ENCODE data around the gene TUBA4B.
"Not testable (repeated sequence)": the region's sequence is repeated elsewhere in the genome, so short reads cannot be mapped to it uniquely, and the experiment has no call there.

The TUBA4B gene

DNA sequence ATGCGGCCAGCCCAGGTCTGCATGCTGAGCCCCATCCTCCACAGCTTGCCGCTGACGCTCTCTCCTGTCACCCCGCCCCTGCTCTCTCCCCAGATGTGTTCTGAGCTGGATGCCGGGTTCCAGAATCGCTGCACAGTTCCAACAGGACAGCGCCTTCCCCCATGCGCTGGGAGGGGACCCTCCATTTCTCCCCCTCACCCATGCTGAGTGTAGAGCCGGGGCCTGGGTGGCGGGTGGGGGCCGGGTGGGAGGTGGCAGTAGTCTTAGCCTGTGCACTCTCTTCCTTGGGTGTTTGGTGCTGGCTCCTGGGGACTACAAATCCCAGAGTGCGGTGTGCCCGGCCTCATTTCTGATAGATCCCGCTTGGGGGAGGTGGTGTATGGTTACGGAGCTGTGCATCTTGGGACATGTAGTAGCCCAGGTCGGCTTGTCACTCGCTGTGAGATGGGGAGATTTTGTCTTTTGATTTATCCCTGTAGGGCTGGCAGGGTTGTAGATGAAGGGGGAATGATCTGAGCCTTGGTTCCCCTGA, 32.9 kb downstream of the TUBA4B start:
- TF ChIP-seq ZFX (IDR thresholded peaks at IDR 0.05; ENCODE audit: borderline replicate concordance), result no peak
- TF ChIP-seq, protein P1, sequence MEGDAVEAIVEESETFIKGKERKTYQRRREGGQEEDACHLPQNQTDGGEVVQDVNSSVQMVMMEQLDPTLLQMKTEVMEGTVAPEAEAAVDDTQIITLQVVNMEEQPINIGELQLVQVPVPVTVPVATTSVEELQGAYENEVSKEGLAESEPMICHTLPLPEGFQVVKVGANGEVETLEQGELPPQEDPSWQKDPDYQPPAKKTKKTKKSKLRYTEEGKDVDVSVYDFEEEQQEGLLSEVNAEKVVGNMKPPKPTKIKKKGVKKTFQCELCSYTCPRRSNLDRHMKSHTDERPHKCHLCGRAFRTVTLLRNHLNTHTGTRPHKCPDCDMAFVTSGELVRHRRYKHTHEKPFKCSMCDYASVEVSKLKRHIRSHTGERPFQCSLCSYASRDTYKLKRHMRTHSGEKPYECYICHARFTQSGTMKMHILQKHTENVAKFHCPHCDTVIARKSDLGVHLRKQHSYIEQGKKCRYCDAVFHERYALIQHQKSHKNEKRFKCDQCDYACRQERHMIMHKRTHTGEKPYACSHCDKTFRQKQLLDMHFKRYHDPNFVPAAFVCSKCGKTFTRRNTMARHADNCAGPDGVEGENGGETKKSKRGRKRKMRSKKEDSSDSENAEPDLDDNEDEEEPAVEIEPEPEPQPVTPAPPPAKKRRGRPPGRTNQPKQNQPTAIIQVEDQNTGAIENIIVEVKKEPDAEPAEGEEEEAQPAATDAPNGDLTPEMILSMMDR (IDR thresholded peaks at IDR 0.05), result no peak
- no peak overlapping the region for H3K27ac ChIP-seq

DNA sequence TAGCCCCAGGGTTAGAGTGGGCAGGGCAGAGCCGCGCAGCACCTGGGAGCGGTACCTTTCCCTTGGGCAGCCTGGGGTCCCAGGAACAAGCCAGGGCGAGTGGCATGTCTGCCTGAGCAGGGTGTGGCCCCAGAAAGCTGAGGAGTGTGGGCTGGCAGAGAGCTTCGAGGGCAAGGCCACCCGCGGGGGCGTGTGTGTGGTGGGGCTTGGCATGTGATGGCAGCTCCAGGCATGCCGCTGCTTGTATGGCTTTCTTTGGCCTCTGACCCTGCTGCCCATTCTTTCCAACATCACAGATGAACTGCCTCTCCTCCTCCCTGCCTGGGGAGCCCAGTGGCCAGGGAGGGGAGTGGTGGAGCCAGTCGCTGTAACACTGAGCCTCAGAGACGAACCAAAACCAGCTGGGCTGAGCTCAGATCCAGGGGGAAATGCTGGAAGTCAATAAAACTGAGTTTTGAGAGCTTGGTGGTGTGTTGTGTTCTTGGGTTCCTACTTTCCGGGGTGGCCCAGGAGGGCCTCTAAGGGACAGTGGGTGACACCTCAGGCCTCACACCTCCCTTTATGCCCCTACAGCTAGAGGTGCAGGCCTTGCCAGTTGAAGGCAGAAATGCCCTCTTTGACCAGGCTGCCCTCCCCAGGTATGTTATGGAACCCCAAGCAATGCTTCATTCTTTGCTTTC, 33.5 kb downstream of the TUBA4B start:
- no peak overlapping the region for H3K27ac ChIP-seq
- TF ChIP-seq ZFX (IDR thresholded peaks at IDR 0.05; ENCODE audit: borderline replicate concordance), result no peak
- TF ChIP-seq, protein P1 (IDR thresholded peaks at IDR 0.05), result no peak

DNA sequence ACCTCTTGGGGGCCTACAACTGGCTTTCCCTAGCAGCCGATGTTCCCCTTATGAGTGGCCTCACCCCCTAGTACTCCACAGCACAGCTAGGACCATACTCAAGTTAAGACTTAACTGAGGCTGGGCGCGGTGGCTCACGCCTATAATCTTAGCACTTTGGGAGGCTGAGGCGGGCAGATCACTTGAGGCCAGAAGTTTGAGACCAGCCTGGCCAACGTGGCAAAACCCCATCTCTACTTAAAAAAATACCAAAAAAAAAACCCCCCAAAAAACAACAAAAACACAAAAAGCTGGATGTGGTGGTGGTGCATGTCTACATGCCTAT, 34.0 kb downstream of the TUBA4B start:
- H3K27ac ChIP-seq, result not testable (repeated sequence)

DNA sequence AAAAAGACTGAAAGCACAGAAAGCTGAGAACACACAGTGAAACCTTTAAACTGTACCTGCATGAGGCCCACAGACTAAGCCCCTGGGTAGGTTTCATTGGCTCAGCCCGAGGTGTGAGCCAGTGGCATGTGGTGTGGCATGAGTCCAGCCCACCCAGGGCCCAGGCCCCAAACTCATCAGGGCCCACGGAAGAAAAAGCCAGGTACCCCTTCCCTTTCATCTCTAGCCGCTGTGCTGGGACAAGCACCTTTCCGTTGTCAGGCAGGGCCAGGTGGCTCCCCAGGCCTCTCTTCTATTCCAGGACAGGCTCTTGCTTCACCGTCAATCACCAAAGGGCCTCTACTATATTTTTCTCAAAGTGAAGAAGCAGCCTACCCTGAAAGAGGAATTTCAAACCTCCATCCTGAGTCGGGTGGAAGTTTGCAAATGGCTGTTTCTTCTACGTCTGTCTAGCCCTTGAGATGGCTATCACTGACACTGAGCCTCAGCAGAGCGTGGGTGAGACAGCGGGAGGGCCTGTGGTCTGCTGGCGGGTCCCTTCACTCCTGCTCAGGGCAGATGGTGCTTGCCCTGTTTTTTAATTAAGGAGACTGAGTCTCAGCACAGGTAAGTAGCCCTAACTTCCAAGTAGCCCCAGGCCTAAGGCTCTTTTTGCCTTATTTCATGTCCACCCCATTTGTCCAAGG, 34.7 kb downstream of the TUBA4B start:
- no peak overlapping the region for H3K27ac ChIP-seq
- TF ChIP-seq, protein P1 (IDR thresholded peaks at IDR 0.05), result no peak
- TF ChIP-seq ZFX (IDR thresholded peaks at IDR 0.05; ENCODE audit: borderline replicate concordance), result no peak

DNA sequence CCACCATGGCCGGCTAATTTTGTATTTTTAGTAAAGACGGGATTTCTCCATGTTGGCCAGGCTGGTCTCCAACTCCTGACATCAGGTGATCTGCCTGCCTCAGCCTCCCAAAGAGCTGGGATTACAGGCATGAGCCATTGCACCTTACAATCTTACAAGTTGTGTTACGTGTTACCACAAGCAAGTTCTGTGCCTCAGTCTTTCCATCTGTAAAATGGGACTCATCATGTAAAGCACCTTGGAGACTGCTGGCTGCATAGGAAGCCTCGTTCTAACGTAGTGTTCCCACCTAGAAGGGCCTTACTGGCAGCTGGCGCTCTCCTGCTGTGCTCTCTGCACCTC, 36.1 kb downstream of the TUBA4B start:
- no peak overlapping the region for H3K27ac ChIP-seq
- no peak for TF ChIP-seq ZFX (IDR thresholded peaks at IDR 0.05; ENCODE audit: borderline replicate concordance)
- TF ChIP-seq, protein P1 (IDR thresholded peaks at IDR 0.05), result no peak

DNA sequence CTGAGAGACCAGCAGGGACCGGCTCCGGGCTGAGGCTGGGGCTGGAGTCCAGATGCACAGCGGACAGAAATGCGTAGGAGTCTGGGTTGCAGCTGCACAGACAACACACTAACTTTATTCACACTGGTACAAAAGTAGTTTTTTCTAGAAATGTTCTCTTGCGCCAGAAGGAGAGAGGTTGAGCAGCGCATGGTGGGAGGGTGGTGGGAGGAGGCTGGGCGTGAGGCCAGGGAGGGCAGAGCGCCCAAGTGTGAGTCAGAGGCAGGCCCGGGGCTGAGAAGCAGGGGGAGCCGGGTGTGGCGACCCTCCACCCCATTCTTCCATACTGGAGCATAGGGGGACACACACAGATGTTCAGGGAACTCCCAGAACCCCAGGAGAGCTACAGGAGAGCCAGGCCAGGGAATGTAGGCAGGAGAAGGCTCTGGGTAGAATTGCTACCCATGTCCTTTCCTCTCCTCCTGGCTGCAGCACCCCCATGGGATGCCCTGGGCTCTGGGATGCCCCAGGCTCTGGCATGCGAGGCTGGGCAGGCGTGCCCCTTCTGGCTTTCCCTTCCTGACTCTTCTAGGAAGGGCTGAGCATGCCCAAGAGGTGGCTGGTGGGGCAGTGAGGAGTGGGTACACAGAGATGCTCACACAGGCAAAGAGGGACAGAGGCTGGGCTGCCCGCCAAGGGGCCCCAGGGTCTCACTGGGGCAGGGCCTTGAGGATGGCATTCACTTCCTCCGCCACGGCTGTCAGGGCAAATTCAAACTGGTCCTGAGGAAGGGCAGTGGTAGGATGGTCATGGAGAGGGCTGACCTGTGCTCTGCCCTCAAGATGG, 36.7 kb downstream of the TUBA4B start:
- no peak for TF ChIP-seq ZFX (IDR thresholded peaks at IDR 0.05; ENCODE audit: borderline replicate concordance)
- TF ChIP-seq, protein P1 (IDR thresholded peaks at IDR 0.05), result no peak
- no peak overlapping the region for H3K27ac ChIP-seq

DNA sequence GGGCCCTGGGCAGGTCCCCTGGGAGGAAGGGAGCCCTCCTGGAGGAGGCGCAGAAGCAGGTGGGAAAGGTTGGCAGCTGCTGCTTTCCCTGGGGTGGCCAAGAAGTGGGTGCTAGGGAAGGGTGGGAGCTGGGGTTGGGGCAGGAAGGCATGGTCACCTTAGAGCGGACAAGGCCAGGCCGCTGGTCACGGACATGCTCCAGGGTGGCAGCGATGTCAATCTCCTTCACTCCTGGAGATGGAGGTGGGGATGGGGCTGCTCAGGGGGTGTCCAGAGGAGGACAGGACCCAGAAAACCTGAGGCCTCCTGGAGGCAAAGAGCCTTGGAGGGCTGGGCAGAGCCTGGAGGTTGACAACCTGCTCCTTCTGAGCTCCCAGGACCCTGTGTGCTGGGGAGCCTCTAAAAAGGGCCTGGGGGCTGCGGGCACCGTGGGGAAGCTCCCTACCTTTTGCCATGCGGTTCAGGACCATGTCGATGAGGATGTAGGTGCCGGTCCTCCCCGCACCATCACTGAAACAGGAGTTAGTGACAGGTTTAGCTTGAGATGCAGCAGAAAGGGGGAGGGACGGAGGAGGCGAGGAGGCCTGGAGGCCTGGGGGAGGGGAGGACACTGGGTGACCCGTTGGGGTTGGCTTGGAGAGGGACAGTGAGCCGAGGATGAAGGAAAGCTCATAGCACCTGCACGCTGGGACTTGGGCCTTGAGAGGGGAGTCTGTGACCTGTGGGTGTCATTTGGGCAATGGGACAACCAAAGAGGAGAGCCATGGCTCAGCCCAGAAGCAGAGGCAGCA, 37.5 kb downstream of the TUBA4B start:
- no peak overlapping the region for H3K27ac ChIP-seq
- TF ChIP-seq, protein P1 (IDR thresholded peaks at IDR 0.05), result no peak
- TF ChIP-seq ZFX (IDR thresholded peaks at IDR 0.05; ENCODE audit: borderline replicate concordance), result no peak

Measured in 22Rv1 (cell line).